NOMO-1 treated with DMSO at 0.1 percent for 48 hours (cell line): ENCODE data around the gene PATZ1.

Source experiments
- DNase-seq: peaks from one replicate; lab custom pipeline; 2025; ENCODE audit not compliant: unreplicated experiment; lab: John Stamatoyannopoulos, UW

PATZ1 gene

DNA sequence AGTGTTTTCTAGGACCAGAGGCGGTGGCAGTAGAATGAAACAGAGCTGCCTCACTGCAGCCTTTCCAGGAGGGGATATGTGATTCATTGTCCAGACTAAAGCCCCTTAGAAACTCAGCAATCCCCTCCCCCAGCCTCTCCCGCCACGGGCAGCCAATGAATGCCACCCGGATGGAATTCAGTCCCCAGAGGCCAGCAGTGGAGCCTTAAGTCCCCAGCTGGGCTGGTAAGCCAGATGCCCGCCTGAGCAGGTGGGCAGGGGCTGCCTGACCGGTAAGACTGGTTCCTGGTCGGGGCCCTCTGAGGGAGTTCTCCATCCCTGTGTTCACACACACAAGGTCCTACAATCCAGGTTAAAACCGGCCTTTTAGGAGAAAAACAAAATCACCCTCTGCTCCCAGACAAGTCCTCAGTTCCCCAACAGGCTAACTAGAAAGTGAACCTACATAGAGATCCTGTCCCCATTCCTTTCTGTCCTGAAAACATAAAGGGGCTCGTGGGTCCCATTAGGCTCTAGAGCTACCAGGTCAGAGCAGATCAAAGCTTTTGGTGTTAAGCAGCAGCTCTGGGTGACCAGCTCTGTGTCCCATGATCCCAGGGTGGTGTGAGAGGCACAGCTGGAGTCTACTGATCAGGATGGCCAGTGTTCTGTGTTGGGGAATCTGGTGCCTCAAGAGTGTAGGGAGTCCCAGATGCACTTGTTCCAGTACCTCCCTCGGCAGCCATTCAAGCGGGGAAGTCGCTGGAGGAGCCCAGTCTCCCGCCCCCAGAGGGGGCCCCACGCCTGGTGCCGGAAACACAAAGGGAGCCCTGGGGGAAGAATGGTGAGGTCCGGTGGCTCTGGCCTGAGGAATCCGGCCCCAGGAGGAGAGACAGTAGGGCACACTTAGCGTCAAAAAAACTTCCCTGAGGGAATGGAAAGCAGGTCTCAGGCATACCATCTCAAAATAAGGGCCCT is 2.6 kb downstream of the PATZ1 start:
- DNase-seq: peak; percentile 18

DNA sequence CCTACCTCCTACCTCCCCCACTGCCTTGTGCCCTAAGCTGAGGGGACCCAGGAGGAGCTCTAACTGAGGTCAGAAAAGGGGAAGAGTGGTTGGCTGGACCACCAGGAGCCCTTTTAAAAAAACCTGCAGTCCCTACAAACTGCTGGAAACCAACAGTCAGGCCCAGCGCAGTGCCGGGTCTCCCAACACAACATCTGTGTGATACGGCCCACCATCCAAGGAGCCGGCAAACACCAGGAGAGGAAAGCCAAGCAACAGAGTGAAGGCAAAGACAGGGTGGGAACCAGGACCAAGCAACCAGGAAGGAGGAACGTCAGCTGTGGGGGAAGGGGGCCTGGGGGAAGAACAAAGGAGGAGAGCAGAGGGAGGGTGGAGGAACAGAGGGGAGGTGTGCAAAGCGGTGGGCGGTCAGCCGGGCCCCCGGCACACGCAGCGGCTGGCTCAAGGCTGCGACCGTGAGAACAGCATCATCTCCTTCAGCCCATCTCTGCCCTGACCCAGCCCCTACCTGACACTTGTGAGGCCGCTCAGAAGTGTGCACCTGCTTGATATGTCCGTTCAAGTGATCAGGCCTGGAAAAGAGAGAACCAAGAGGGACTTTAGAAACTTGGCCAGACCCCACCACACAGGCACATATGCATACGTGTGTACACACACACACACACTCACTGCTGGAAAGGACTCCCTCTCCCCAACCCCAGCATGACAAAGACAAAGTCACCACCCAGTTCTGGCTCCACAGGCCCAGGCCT is 3.6 kb downstream of the PATZ1 start:
- DNase-seq: no peak

DNA sequence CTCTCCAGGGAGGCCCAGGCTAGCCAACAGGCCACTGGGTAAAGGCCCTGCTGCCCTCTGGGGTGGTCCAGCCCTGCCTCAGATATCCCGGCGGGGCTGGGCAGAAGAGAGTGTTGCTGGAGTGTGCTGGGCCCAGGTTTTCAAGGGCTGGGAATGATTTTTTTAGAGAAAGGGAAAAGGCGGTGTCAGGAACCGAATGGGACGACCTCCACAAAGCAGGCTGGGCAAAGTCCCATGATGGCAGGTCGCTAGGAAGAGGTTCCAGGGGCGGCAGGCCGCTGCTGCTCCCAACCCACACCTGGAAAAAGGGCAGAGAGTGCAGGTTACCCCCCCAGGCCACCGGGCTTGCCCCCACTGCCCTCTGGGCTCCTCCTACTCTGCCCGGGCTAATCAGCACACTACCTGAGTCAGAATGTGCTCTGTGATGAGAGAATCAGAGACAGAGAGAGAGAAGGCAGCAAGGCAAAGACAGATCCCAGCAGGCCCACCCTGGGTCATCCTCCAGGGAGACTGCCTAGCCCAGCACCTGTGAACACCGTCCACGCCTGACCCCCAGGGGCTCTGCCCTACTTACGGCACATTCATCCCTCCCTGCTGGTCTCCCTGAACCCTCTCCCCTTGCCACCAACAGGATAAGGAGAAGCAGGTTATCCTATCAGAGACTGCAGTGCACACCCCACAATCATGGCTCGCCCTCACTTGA is 4.6 kb downstream of the PATZ1 start:
- no peak for DNase-seq

DNA sequence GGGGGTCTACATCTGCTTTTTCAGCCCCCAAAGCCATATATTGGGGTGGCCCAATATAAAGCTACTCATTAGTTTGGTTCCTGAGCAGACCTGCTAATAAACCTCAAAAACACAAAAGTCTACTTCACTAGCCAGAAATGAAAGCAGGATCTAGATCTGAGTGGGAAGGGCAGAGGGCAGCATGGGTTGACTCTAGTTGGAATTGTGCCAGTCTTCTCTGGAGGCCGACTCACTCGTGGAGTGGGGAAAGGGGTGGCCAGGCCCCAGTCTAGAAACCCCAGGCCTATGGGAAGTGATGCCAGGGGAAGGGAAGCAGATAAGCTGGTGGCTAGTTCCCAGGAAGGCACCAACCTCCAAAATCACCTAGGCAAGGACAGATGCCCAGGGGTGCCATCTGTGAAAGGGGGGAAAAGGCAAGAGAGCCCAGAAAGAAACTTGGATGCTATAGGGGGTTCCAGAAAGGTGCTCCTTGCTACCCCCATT is 5.3 kb downstream of the PATZ1 start:
- DNase-seq: no peak

DNA sequence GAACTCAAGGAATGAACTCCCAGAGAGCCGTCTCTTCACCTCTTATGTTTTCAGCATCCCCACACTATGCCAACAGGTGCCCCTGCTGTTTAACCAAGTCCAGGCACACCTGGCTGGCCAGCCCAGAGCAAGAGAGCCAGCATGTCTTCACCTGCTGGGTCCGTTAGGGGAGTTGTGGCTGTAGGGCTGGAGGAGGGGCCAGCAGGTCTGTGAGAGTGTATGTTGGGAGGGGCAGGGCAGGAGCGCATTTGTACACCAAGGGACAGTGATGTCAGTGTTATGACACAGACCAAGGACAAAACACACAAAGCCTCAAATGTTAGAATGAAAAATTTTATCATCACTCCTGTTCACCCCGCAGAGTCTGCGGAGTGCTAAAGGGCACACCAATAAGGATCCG is 5.8 kb downstream of the PATZ1 start:
- DNase-seq: no peak

DNA sequence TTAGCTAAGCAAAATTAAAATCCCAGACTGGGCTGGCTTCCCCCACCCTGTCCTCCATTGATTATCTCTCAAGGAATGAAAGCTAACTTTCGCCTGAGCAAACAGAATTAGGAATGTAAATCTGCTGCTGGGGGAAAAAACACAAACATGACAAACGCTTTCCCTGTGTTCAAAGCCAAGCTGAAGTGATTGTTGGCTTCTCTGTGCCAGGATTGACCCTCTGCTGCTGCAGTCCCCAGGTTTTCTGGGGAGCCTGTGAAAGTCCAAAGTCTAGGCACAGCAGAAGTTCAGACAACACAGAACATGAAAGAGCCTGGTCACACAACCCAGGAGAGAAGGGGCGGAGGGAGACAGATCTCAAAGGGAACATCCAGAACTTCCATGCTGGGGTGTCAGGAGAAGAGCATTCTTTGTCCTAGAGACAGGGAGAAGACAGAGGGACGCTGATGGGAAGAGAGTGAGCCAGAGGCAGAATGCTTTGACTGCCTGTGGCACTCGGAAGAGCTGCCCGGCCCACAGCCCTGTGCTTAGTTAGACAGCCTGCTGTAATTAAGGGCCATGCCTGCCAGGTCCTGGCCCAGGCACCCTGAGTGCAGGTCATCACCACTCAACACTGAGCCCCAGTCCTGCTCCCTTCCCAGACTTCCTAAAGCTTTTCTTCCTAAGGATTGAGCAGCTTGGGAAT is 6.9 kb downstream of the PATZ1 start:
- DNase-seq: no peak

DNA sequence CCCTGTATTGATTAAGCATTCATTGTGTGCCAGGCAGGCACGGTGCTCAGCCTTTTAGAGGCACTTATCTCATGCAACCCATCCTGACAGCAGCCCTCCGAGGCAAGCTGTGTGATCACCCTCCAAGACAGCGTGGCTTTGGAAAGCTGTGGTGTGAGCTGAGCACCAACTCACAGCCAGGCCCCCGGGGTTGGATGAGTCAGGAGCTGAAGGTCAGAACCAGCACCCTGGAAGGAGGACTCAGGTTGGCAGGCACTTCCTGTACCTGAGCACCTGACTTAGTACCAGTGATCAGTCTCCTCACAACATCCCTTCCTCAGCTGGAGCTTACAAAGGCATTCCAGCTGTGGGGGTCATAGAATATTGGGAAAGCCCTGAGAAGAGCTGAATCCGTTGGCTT is 9.0 kb downstream of the PATZ1 start:
- DNase-seq: no peak

DNA sequence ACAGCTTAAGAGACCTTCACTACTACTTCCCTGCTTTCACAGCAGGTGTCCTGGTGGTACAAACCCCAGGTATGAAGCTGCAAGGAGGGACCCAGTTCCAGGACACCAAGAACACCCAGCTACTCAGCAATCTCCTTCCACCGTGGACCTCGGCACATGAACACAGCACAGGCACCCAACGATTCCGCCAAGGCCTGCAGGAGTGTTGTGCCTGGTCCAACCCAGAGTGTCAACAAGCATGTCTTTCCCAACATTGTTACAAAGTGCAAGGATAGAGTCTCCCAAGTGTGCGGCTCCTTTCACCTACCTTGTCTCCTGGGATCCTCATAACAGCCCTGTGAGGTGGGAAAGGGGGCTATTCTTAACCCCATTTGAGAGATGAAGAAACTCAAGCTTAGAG is 11.8 kb downstream of the PATZ1 start:
- DNase-seq: no peak

- DNase-seq: no peak
Measured at GRCh38 chr22:31333641-31334040, 12.5 kb downstream of the PATZ1 start.

DNA sequence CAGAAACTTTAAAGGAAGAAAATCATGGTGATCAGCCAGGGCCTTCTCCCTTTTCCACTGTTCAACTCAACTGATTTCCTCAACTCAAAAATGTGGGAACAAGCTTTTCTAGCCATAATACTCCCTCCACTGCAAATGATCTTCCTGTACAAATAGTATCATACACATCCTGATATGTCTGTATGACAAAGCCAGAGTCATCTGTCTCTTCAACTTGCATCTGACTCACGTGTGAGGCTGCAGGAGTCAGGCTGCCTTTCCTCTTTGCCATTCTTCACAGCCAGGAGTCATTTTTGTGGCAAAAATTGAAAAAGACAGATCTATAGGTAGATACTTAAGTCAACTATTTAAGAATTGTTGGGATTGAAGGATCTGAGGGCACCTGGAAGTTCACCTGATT is 13.3 kb downstream of the PATZ1 start:
- DNase-seq: no peak

GRCh38 chr22:31332010-31332409 is 14.1 kb downstream of the PATZ1 start:
- DNase-seq: no peak

GRCh38 chr22:31329453-31330215 is 16.5 kb downstream of the PATZ1 start:
- DNase-seq: no peak

- no peak for DNase-seq
Measured at GRCh38 chr22:31329029-31329428, 17.1 kb downstream of the PATZ1 start.

- no peak for DNase-seq
Measured at GRCh38 chr22:31328544-31328960, 17.6 kb downstream of the PATZ1 start.

GRCh38 chr22:31327806-31328543 is 18.2 kb downstream of the PATZ1 start:
- DNase-seq: no peak

- DNase-seq: no peak
Measured at GRCh38 chr22:31326877-31327276, 19.3 kb downstream of the PATZ1 start.

DNA sequence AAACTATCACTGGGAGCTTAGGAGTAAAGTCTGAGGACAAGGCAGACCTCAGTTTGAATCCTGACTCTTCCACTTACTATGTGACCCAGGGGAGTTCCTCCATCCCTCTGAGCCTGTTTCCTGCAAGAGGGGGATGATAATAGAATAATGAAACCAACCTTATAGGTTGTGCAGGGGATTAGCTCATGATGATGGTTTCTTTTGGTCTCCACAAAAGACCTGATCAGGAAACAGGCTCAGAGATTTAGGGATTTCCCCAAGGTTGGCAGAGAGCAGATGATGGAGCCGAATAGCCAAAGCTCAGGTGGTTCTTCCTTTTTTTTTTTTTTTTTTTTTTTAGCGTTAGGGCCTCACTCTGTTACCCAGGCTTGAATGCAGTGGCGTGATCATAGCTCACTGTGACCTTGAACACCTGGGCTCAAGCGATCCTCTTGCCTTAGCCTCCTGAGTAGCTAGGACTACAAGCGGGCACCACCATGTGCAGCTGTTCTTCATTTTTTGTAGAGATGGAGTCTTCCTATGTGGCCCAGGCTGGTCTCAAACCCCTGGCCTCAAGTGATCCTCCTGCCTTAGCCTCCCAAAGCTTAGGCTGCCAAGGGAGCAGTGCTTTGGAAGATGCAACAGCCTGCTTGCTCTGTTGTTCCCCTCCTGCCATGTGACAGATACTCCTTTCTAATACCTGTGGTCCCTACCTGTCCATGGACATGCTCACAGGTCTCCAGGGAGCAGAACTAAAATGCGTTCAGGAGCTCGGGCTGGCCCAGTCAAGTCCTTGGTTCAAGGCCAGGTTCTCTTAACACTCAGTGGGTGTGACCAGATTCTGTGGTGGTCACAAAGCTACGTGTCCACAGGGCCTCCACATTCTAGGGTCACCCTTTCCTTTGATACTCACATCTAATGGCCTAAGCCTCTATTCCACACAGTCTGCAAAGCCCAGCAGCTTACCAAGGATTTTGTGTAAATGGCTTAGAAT is 22.3 kb downstream of the PATZ1 start:
- no peak for DNase-seq

- no peak for DNase-seq
Measured at GRCh38 chr22:31321421-31321820, 24.7 kb downstream of the PATZ1 start.
